HG03064 (cell line): ENCODE results near the gene EWSR1.

Experiments
- ATAC-seq: cut with Tn5 transposase; IDR thresholded peaks from one replicate; pipeline ENCODE4 v1.9.1; 2021; ENCODE audit warnings: low read depth; ENCODE audit not compliant: unreplicated experiment

EWSR1 gene

GRCh38 chr22:29302402-29302680 is 34.3 kb downstream of the EWSR1 start:
- ATAC-seq, result no peak

GRCh38 chr22:29302681-29303465 is 34.8 kb downstream of the EWSR1 start:
- no peak for ATAC-seq

GRCh38 chr22:29305836-29306174 is 37.7 kb downstream of the EWSR1 start:
- ATAC-seq, result no peak

GRCh38 chr22:29306175-29306834 is 38.2 kb downstream of the EWSR1 start, which contains the start of gene GAS2L1:
Gene GAS2L1, plus strand, starts transcription at chr22:29306650. Its CDS starts 1,456 bp downstream, at chr22:29308106.
- ATAC-seq, result no peak

GRCh38 chr22:29306835-29307595 is 38.9 kb downstream of the EWSR1 start:
- ATAC-seq, result no peak

- no peak for ATAC-seq
These were observed 39.6 kb downstream of the EWSR1 start for GRCh38 chr22:29307596-29308147.

GRCh38 chr22:29308148-29308790 is 40.2 kb downstream of the EWSR1 start:
- no peak for ATAC-seq

GRCh38 chr22:29308791-29309262 is 40.8 kb downstream of the EWSR1 start:
- no peak for ATAC-seq

- no peak for ATAC-seq
These were observed 41.4 kb downstream of the EWSR1 start for GRCh38 chr22:29309332-29310064.

GRCh38 chr22:29310065-29310862 is 42.2 kb downstream of the EWSR1 start:
- no peak for ATAC-seq

GRCh38 chr22:29310863-29311339 is 42.8 kb downstream of the EWSR1 start:
- no peak for ATAC-seq

- ATAC-seq, result no peak
These were observed 43.6 kb downstream of the EWSR1 start for GRCh38 chr22:29311464-29312217.

- ATAC-seq, result no peak
These were observed 44.4 kb downstream of the EWSR1 start for GRCh38 chr22:29312218-29313125.

- ATAC-seq, result no peak
These were observed 45.1 kb downstream of the EWSR1 start for GRCh38 chr22:29313126-29313575.

- no peak for ATAC-seq
These were observed 45.8 kb downstream of the EWSR1 start for GRCh38 chr22:29313576-29314466.

- ATAC-seq, result no peak
These were observed 46.6 kb downstream of the EWSR1 start for GRCh38 chr22:29314537-29315285.
